Spleen (tissue), 7 donors: ENCODE measurements around the gene WDR26.
"Not testable (repeated sequence)": the region's sequence is repeated elsewhere in the genome, so short reads cannot be mapped to it uniquely, and the experiment has no call there.

Experiments used
- POLR2A ChIP-seq, 3 donors: fragments of 450-650 bp; IDR thresholded peaks; one replicate each; pipeline ENCODE4 v1.5.1; 2017; ENCODE audit warnings: antibody characterized with exemption in 3 of 3, mild to moderate bottlenecking in 1 of 3
- POLR2AphosphoS5 ChIP-seq, 3 donors: sonication (generic); formaldehyde crosslinking; IDR thresholded peaks; one replicate each; pipeline ENCODE4 v1.5.1; 2017; ENCODE audit warnings: antibody characterized with exemption in 3 of 3
- TF ChIP-seq, protein P1 (sequence below), 11 experiments: fragments of 200-600 bp in 7 of 11; fragments of 450-650 bp in 4 of 11; sonication (generic) in 4 of 11; IDR thresholded peaks in 8 of 11; conservative IDR thresholded peaks in 3 of 11; 1 replicate in 7 of 11; 2 replicates in 4 of 11; pipeline versions ENCODE4 v1.4.0 to v1.8.0; 2016 to 2021; ENCODE audit warnings: antibody characterized with exemption in 11 of 11, inconsistent platforms in 4 of 11, mild to moderate bottlenecking in 1 of 11
- donor health status: DM: no; HTN: no; CAD: no; lungs with moderate emphysema.
- donor health status: DM: no; HTN: no; CAD: no.
- donor health status: DM: no; HTN: no; CAD: no.

DNA sequence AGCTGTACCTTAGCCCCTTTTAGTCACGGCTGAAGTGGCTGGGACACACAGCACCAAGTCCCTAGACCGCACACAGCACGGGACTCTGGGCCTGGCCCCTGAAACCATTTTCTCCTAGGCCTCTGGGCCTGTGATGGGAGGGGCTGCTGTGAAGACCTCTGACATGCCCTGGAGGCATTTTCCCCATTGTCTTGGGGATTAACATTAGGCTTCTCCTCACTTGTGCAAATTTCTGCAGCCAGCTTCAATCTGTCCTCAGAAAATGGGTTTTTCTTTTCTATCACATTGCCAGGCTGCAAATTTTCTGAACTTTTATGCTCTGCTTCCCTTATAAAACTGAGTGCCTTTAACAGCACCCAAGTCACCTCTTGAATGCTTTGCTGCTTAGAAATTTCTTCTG, 45.6 kb upstream of the WDR26 start:
- TF ChIP-seq, protein P1, sequence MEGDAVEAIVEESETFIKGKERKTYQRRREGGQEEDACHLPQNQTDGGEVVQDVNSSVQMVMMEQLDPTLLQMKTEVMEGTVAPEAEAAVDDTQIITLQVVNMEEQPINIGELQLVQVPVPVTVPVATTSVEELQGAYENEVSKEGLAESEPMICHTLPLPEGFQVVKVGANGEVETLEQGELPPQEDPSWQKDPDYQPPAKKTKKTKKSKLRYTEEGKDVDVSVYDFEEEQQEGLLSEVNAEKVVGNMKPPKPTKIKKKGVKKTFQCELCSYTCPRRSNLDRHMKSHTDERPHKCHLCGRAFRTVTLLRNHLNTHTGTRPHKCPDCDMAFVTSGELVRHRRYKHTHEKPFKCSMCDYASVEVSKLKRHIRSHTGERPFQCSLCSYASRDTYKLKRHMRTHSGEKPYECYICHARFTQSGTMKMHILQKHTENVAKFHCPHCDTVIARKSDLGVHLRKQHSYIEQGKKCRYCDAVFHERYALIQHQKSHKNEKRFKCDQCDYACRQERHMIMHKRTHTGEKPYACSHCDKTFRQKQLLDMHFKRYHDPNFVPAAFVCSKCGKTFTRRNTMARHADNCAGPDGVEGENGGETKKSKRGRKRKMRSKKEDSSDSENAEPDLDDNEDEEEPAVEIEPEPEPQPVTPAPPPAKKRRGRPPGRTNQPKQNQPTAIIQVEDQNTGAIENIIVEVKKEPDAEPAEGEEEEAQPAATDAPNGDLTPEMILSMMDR (IDR thresholded peaks at IDR 0.05 in 8 of 11, conservative IDR thresholded peaks at IDR 0.05 in 3 of 11): not testable (repeated sequence)
- not testable (repeated sequence) for TF ChIP-seq POLR2A, POLR2AphosphoS5 (IDR thresholded peaks at IDR 0.05)
